GM23248 (cell line): ENCODE measurements around the gene PRKCA. TPM values are rescaled to one million over a fixed set of nuclear protein-coding genes. Genes with fewer than 3 reads are reported as not detected.

ENCODE experiments used
- DNase-seq: peaks from one replicate; pipeline ENCODE4 v3.0.0-alpha.2; 2015
- H2AFZ ChIP-seq: fragments of 200-600 bp; sonication (generic); 2 replicates; pipeline ENCODE4 v1.6.1; 2016; ENCODE audit warnings: antibody characterized with exemption
- H3F3A ChIP-seq: fragments of 200-600 bp; sonication (generic); 2 replicates; pipeline ENCODE4 v1.6.1; 2016; ENCODE audit warnings: mild to moderate bottlenecking, antibody characterized with exemption, mixed run types; ENCODE audit not compliant: insufficient read depth
- H3K27ac ChIP-seq: fragments of 200-600 bp; sonication (generic); 2 replicates; pipeline ENCODE4 v1.5.1; 2016; ENCODE audit warnings: mild to moderate bottlenecking
- H3K27me3 ChIP-seq: fragments of 200-600 bp; sonication (generic); replicated peaks from 2 replicates; pipeline ENCODE4 v1.6.1; 2016; ENCODE audit warnings: mild to moderate bottlenecking; ENCODE audit not compliant: insufficient read depth
- H3K36me3 ChIP-seq: fragments of 200-600 bp; sonication (generic); 2 replicates; pipeline ENCODE4 v1.6.1; 2016; ENCODE audit warnings: low read depth, mild to moderate bottlenecking
- H3K4me1 ChIP-seq: fragments of 200-600 bp; sonication (generic); 2 replicates; pipeline ENCODE4 v1.6.1; 2016; ENCODE audit warnings: mild to moderate bottlenecking; ENCODE audit not compliant: insufficient read depth
- H3K4me2 ChIP-seq: fragments of 200-600 bp; sonication (generic); one replicate; pipeline ENCODE4 v1.6.1; 2016; ENCODE audit warnings: mild to moderate bottlenecking; ENCODE audit not compliant: unreplicated experiment
- H3K4me3 ChIP-seq: fragments of 200-600 bp; sonication (generic); 2 replicates; pipeline ENCODE4 v1.5.1; 2016; ENCODE audit warnings: mild to moderate bottlenecking
- H3K79me2 ChIP-seq: fragments of 200-600 bp; sonication (generic); 2 replicates; pipeline ENCODE4 v1.6.1; 2016; ENCODE audit warnings: mild to moderate bottlenecking; ENCODE audit not compliant: insufficient read depth
- H3K9ac ChIP-seq: fragments of 200-600 bp; sonication (generic); 2 replicates; pipeline ENCODE4 v1.6.1; 2016; ENCODE audit warnings: mild to moderate bottlenecking
- H3K9me2 ChIP-seq: fragments of 200-600 bp; sonication (generic); 2 replicates; pipeline ENCODE4 v1.6.1; 2016; ENCODE audit warnings: mixed run types, mild to moderate bottlenecking, moderate library complexity; ENCODE audit not compliant: insufficient read depth
- H3K9me3 ChIP-seq: fragments of 200-600 bp; sonication (generic); one replicate; pipeline ENCODE4 v1.6.1; 2017; ENCODE audit warnings: low read depth
- H4K20me1 ChIP-seq: fragments of 200-600 bp; sonication (generic); 2 replicates; pipeline ENCODE4 v1.6.0; 2016; ENCODE audit not compliant: insufficient read depth
- EZH2 ChIP-seq: fragments of 200-600 bp; sonication (generic); IDR thresholded peaks from 2 replicates; pipeline ENCODE4 v1.6.1; 2018; ENCODE audit warnings: antibody characterized with exemption, mild to moderate bottlenecking; ENCODE audit not compliant: insufficient read depth, poor library complexity, severe bottlenecking
- EZH2phosphoT487 ChIP-seq: fragments of 200-600 bp; sonication (generic); IDR thresholded peaks from 2 replicates; pipeline ENCODE4 v1.6.1; 2018; ENCODE audit warnings: antibody characterized with exemption, moderate library complexity, mild to moderate bottlenecking, low read depth; ENCODE audit not compliant: insufficient read depth
- WGBS, 2 experiments: methylation state at CpG; one replicate each; pipeline ENCODE4 v1.1.6; 2015 to 2017; ENCODE audit warnings: low lambda C conversion rate in 2 of 2, low coverage in 1 of 2; ENCODE audit errors: missing lambda C conversion rate in 2 of 2; 5-methylcytosine and 5-hydroxymethylcytosine counted together
- in situ Hi-C: fragments of 300-500 bp; cut with MboI; formaldehyde crosslinking; loops from 2 replicates; pipeline ENCODE4 v1.15.0; 2020
- polyA plus RNA-seq: library from polyadenylated mRNA; unstranded; fragments of >200 nt; fragmentation: Nextera tagmentation; extraction: Ambion mirVana; gene quantifications from 2 replicates; pipeline ENCODE4 v1.2.1, GENCODE V29; 2016
- total RNA-seq: library from RNA; depleted of rRNA; stranded (reverse); fragments of >200 nt; shearing (Covaris generic); gene quantifications from 2 replicates; pipeline ENCODE4 v1.2.3, GENCODE V29; 2014

The PRKCA gene
- total and polyA plus RNA-seq, 2 experiments from 2014 or later, result 17.3 to 28.5 TPM

GRCh38 chr17:66675273-66675990 is 373.0 kb downstream of the PRKCA start:
- no peak for DNase-seq
- no peaks in the 10 kb centered on the region for H3K36me3 ChIP-seq
- H3K4me1 ChIP-seq, result peaks cover 8% of the 10 kb centered on the region
- no peak overlapping the region for H2AFZ ChIP-seq
- peaks cover 9% of the 10 kb centered on the region for H4K20me1 ChIP-seq
- no peaks in the 10 kb centered on the region for H3K9me3 ChIP-seq
- no peak overlapping the region for H3K4me3 ChIP-seq
- TF ChIP-seq EZH2phosphoT487, result no peak
- TF ChIP-seq EZH2, result no peak
- H3K9me2 ChIP-seq, result no peaks in the 10 kb centered on the region
- H3F3A ChIP-seq, result peaks cover 54% of the 10 kb centered on the region
- 96 to 97% methylated on average over 14 to 16 of the region's 16 CpGs for WGBS, 2 experiments
- H3K4me2 ChIP-seq, result no peak overlapping the region
- no peak overlapping the region for H3K27ac ChIP-seq
- no peaks in the 10 kb centered on the region for H3K79me2 ChIP-seq
- in situ Hi-C loops, result loop anchor here (25.0 kb wide), 2 partner anchors 213 to 1413 kb away; no protein-coding TSS in a partner anchor
- H3K27me3 ChIP-seq, result no peaks in the 10 kb centered on the region
- no peak overlapping the region for H3K9ac ChIP-seq

- Histone ChIP-seq H3K79me2 (no peaks in the 10 kb centered on the region), H3K4me3 (no peak overlapping the region), H3K27ac (no peak overlapping the region), H3K9me2 (no peaks in the 10 kb centered on the region), H3K9me3 (no peaks in the 10 kb centered on the region), H2AFZ (no peak overlapping the region), H3F3A (peaks cover 54% of the 10 kb centered on the region), H3K27me3 (no peaks in the 10 kb centered on the region), H4K20me1 (peaks cover 9% of the 10 kb centered on the region), H3K36me3 (no peaks in the 10 kb centered on the region), H3K9ac (no peak overlapping the region), H3K4me2 (no peak overlapping the region), H3K4me1 (peaks cover 8% of the 10 kb centered on the region)
- no peak for DNase-seq
- WGBS, 2 experiments, result 97% methylated on average over 17 of the region's 17 CpGs
- TF ChIP-seq EZH2 (no peak), EZH2phosphoT487 (no peak)
- in situ Hi-C loops, result loop anchor here (25.0 kb wide), 2 partner anchors 214 to 1414 kb away; no protein-coding TSS in a partner anchor
These were observed 373.6 kb downstream of the PRKCA start for GRCh38 chr17:66675991-66676371.

- in situ Hi-C loops, result loop anchor here (25.0 kb wide), 2 partner anchors 214 to 1414 kb away; no protein-coding TSS in a partner anchor
- Histone ChIP-seq H3K36me3 (no peaks in the 10 kb centered on the region), H2AFZ (no peak overlapping the region), H3K4me2 (no peak overlapping the region), H3K4me3 (no peak overlapping the region), H4K20me1 (peaks cover 9% of the 10 kb centered on the region), H3K79me2 (no peaks in the 10 kb centered on the region), H3K9me3 (no peaks in the 10 kb centered on the region), H3F3A (peaks cover 53% of the 10 kb centered on the region), H3K9me2 (no peaks in the 10 kb centered on the region), H3K27me3 (no peaks in the 10 kb centered on the region), H3K4me1 (peaks cover 8% of the 10 kb centered on the region), H3K9ac (no peak overlapping the region), H3K27ac (no peak overlapping the region)
- WGBS, 2 experiments, result 84 to 85% methylated on average over 11 of the region's 11 CpGs
- TF ChIP-seq EZH2phosphoT487, result no peak
- TF ChIP-seq EZH2, result no peak
- peak; percentile 36 for DNase-seq
These were observed 374.0 kb downstream of the PRKCA start for GRCh38 chr17:66676421-66676820.

- 83% methylated on average over 13 of the region's 13 CpGs for WGBS, 2 experiments
- Histone ChIP-seq H3K4me2 (no peak overlapping the region), H4K20me1 (peaks cover 9% of the 10 kb centered on the region)
These were observed 375.0 kb downstream of the PRKCA start for GRCh38 chr17:66677201-66677981.

More at GRCh38 chr17:66677201-66677981, 375.0 kb downstream of the PRKCA start:
- peak; percentile 92 for DNase-seq
- TF ChIP-seq EZH2 (no peak), EZH2phosphoT487 (peak; percentile 100)
- H3K27ac ChIP-seq, result peak overlapping the region; percentile 37
- in situ Hi-C loops, result loop anchor here (25.0 kb wide), 2 partner anchors 215 to 1415 kb away; no protein-coding TSS in a partner anchor
- no peaks in the 10 kb centered on the region for H3K36me3 ChIP-seq
- no peak overlapping the region for H3K4me3 ChIP-seq
- no peaks in the 10 kb centered on the region for H3K79me2 ChIP-seq
- H3K9me3 ChIP-seq, result no peaks in the 10 kb centered on the region
- H3K27me3 ChIP-seq, result no peaks in the 10 kb centered on the region
- no peak overlapping the region for H2AFZ ChIP-seq
- H3F3A ChIP-seq, result peaks cover 43% of the 10 kb centered on the region
- peaks cover 8% of the 10 kb centered on the region for H3K4me1 ChIP-seq
- H3K9me2 ChIP-seq, result no peaks in the 10 kb centered on the region
- no peak overlapping the region for H3K9ac ChIP-seq
